HG02852 (cell line): ENCODE measurements around the gene IL36G.
"Not testable (repeated sequence)": the region's sequence is repeated elsewhere in the genome, so short reads cannot be mapped to it uniquely, and the experiment has no call there.

Source experiments
- ATAC-seq: cut with Tn5 transposase; IDR thresholded peaks from one replicate; pipeline ENCODE4 v1.9.1; 2021; ENCODE audit warnings: mild to moderate bottlenecking, moderate library complexity; ENCODE audit not compliant: unreplicated experiment

Gene IL36G

GRCh38 chr2:112977559-112978056, at the start of gene IL36G:
IL36G (plus strand) TSS chr2:112978006; CDS start chr2:112978639, 633 bp downstream.
- no peak for ATAC-seq

- no peak for ATAC-seq
Observed at GRCh38 chr2:112933261-112933660, 44.5 kb upstream of the IL36G start.

GRCh38 chr2:112934117-112934516, 43.7 kb upstream of the IL36G start:
- ATAC-seq, result not testable (repeated sequence)

DNA sequence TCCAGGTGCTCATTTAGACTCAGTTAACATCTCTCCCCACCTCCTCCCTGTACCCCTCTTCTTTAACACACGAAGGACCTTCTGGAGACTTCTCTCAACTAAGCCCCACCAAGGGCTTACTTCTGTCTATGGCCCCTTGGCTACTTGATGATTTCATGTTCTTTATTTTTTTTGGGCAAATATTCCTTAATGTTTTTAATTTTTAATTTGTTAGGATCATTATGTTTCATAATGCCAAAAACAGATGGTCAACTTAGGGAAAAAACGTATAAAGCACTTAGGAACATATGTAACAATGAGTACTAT, 40.9 kb upstream of the IL36G start:
- no peak for ATAC-seq

DNA sequence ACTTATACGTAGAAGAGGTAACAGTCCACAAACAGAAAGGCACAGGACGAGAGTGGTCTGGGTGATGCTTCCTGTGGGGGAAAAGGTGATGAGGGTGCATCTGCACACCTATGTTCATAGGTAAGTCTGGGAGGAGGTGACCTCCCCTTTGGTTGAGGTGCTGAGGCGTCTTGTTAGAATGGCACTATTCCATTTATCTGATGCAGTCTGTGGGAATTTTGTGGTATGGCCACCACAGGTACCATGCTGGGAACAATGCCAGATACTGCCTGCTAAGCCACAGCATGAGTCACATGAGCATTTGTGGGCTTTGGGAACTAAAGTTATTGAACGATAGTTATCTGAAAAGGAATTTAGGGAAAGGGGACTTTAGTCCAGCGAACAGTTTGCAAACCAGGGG, 38.9 kb upstream of the IL36G start:
- no peak for ATAC-seq

DNA sequence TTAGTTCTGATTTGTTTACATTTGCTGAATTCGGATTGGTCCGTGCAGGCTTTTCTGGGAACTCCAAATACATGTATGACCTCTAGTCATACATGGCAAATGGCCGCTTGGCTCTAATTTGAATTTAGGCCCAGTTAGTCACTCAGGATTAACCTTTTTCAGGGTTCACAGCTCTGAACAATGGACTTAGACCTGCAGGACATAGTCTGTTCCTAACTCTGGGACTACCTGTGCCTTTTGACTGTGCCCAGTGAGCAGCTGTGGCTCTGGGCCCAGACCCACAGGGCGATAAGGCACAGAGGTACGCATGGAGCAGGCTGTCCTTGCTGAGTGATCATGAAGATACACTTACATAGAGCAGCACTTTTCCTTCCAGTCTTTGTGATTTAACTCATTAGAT, 38.4 kb upstream of the IL36G start:
- no peak for ATAC-seq

GRCh38 chr2:112940859-112941625, 36.8 kb upstream of the IL36G start:
- no peak for ATAC-seq

GRCh38 chr2:112941753-112942653, 35.8 kb upstream of the IL36G start:
- ATAC-seq, result peak; percentile 93

- no peak for ATAC-seq
Observed at GRCh38 chr2:112942654-112943002, 35.2 kb upstream of the IL36G start.

DNA sequence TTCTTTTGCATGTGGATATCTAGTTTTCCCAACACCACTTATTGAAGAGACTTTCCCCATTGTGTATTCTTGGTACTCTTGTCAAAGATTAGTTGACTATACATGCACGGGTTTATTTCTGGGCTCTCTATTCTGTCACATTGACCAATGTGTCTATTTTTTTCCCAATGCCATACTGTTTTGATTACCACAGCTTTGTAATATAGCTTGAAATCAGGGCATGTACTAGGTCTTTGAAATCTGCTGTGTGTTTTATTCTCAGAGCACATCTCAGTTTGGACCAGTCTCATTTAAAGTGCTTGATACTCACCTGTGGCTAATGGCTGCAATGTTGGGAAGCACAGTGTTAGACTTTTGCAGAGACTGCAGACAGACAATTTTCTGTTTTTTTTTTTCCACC, 32.8 kb upstream of the IL36G start:
- ATAC-seq, result no peak

DNA sequence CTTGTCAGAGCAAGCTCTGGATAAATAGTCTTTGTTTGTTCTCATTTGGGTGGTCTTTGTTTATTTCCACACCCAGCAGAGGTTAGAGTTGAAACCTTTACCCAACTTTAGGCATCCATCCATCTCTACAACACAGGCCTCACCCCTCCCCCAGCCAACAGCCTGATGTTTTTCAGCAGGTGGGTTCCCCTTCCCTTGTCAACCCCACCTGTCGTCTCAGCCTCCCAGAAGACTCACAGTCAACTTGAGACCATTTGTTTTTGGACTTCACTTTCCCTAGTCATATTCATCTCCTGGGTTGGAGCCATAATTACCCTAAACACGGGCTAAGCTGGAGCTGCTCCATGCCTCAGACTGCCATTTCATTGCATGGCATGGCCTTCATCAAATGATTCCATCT, 31.7 kb upstream of the IL36G start:
- ATAC-seq, result no peak

DNA sequence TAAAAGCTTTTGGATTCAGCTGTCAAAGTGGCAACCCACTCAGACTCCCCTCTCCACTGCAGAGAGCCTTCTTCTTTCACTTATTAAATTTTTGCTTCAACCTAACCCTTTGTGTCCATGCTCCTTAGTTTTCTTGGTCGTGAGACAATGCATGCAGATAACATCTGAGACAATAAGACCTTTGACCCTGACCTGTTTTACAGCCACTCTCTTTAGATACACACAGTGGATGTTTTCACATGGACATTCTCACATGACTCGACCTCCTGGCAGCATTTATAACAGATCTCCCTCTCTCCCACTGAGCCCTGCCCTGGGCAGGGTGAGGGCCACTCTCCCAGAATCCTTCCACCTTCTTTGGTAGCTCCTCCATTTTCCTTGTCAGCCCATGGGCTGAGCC, 30.4 kb upstream of the IL36G start:
- ATAC-seq, result no peak

GRCh38 chr2:112949456-112949855, 28.4 kb upstream of the IL36G start:
- ATAC-seq, result no peak

GRCh38 chr2:112954364-112954763, 23.4 kb upstream of the IL36G start:
- no peak for ATAC-seq

GRCh38 chr2:112957511-112957910, 20.3 kb upstream of the IL36G start:
- ATAC-seq, result no peak

- ATAC-seq, result no peak
Observed at GRCh38 chr2:112958428-112959108, 19.2 kb upstream of the IL36G start.

DNA sequence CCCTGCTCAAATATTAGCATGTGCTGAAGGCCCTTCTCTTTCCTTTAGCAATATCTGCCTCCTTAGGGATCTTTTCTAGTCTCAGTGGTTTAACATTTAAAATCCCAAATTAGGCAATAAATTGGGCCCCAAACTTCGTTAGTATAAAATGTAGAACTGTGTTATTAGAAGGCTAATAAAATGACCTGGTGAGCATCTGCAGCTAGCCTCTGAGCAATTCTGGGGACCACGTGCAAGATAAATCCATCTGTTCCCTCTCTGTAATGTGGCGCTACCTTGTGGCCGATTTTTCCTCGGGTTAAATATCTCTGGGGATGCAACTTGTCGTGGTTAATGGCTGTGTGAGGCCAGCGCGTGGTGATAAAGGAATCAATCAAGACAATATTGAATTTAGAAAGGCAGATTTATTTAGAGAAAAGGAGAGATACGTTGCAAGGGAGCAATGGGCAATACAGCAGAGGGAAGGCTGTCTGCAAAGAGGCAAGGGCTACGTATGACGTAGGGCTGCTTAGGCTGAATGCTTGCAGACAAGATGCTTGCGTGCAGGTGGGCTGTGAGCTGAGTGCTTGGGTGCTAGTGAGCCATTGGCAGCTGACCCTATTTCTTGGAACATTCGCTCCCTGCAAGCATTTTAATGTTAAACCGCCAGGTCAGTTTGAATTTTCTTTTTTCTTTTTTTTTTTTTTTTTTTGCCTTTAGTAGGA, 18.5 kb upstream of the IL36G start:
- no peak for ATAC-seq

DNA sequence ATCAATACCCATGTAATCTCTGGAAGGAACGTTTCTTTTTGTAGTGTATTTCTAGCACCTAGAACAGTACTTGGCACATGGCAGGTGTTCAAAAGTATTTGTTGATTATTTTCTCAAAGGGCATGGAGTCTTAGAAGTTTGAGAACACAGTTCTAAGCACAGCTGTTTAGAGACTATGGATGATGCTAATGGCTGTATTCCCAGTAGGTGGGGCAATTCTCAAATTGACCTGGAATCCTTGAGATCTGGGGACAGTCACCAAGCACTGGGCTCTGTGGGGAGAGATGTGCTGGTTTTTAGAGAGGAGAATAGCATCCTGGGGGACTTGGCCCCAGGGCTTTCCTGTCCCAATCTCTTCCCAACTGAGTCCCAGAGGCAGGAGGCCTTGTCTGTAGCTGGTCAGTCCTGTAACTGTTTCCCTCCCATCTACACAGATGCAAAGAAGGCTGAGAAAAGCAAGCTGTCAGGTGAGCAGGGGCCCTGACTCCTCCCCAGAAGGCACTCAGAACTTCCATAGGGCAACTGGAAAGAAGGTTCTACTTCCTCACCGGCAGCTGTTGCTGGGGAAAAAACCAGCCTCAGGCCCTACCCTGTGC, 17.5 kb upstream of the IL36G start:
- ATAC-seq, result no peak

DNA sequence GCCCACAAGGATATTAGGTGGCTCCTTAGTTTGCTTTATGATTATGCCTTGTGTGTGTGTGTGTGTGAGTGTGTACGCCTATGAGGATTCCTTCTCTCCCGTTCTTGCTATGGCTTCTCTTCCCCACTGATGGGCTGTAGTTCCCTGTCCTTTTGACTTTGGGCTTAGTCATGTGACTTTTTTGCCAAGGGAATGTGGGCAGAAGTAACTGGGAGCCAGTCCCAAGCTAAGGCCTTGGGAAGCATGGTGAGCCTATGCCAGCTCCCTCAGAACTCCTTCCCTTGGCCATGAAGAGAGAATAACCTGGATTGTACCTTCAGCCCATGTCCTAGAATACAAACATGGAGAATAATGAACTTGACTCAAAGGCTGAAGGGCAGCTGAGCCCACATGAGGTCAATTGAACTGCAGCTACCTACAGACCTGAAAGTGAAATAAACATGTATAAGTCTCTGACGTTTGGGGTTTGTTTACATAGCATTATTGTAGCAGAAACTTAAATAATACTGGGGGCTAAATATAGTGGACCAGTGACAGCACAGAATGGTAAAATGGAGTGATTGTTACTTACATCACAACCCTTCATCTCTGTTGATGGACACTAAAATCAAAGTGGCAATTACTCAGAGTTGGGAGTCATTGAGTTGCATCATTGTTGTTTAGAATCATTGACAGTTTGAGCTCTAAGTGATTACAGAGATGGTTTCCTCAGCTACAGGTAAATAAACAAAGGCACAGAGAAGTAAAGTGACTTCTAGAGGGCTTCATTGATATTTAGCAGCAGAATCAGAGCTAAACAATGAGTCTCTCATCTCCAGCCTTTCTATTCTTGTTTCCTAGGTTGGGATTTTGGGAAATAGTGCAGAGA, 15.3 kb upstream of the IL36G start:
- no peak for ATAC-seq

- no peak for ATAC-seq
Observed at GRCh38 chr2:112967023-112967422, 10.8 kb upstream of the IL36G start.
